DOHH2 (cell line): ENCODE results near the gene COX5A.

ENCODE experiments used
- CTCF ChIP-seq: fragments of 200-600 bp; sonication (generic); IDR thresholded peaks from one replicate; pipeline ENCODE4 v1.5.1; 2014; ENCODE audit warnings: antibody characterized with exemption, mild to moderate bottlenecking, low read depth, low read length; ENCODE audit not compliant: poor library complexity, severe bottlenecking
- EZH2phosphoT487 ChIP-seq: fragments of 200-600 bp; sonication (generic); IDR thresholded peaks from 2 replicates; pipeline ENCODE4 v1.6.1; 2017; ENCODE audit warnings: borderline replicate concordance, mild to moderate bottlenecking, antibody characterized with exemption, low read length, moderate library complexity, mixed read lengths

- TF ChIP-seq CTCF, result no peak
- no peak for TF ChIP-seq EZH2phosphoT487
Observed at GRCh38 chr15:74891469-74891868, 46.4 kb downstream of the COX5A start.
